ENCODE measurements around the gene ARHGAP12.
"Not testable (repeated sequence)": the region's sequence is repeated elsewhere in the genome, so short reads cannot be mapped to it uniquely, and the experiment has no call there.

The ARHGAP12 gene, protein sequence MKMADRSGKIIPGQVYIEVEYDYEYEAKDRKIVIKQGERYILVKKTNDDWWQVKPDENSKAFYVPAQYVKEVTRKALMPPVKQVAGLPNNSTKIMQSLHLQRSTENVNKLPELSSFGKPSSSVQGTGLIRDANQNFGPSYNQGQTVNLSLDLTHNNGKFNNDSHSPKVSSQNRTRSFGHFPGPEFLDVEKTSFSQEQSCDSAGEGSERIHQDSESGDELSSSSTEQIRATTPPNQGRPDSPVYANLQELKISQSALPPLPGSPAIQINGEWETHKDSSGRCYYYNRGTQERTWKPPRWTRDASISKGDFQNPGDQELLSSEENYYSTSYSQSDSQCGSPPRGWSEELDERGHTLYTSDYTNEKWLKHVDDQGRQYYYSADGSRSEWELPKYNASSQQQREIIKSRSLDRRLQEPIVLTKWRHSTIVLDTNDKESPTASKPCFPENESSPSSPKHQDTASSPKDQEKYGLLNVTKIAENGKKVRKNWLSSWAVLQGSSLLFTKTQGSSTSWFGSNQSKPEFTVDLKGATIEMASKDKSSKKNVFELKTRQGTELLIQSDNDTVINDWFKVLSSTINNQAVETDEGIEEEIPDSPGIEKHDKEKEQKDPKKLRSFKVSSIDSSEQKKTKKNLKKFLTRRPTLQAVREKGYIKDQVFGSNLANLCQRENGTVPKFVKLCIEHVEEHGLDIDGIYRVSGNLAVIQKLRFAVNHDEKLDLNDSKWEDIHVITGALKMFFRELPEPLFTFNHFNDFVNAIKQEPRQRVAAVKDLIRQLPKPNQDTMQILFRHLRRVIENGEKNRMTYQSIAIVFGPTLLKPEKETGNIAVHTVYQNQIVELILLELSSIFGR

DNA sequence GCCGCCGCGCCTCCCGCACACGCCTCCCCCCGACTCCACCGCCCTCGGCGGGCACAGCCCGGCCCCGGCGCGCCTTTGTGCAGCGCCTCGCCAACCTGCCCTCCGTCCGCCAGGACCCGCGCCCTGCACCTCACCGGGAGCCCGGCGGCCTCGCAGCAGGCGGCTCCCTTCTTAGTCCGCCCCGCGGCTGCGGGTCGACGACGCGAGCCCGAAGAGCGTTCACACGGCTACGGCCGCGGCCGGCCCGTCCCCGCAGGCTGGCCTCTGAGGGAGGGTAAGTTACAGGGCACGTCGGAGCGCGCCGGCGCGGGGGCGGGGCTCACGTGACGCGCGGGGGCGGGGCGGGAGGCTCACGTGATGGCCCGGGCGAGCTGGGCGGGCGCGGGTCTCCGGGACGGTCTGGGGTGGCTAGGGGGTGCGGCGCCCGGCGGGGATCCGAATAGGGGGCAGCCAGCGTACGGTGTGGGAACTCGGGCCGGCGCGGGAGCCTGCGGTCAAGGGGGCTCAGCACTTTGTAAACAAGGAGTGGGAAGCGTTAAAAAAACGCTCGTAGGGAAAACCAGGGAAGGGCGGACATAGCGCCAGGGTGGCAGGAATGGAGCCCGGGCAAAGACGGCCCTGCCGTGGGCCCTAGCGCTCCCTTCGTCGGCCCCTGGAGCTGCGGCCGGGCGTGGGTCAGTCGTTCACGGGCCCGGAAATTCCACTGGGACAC, at the start of gene ARHGAP12:
Gene ARHGAP12, minus strand, starts transcription at position 283 of the 712 bp plus-strand sequence. CDS start 19,976 bp downstream, outside the sequence.
- DNase-seq = peak; percentile 78 to 87

- no peak for DNase-seq
Observed at GRCh38 chr10:31978156-31978483, 49.5 kb upstream of the ARHGAP12 start.

GRCh38 chr10:31977440-31978155, 49.0 kb upstream of the ARHGAP12 start:
- no peak for DNase-seq

DNA sequence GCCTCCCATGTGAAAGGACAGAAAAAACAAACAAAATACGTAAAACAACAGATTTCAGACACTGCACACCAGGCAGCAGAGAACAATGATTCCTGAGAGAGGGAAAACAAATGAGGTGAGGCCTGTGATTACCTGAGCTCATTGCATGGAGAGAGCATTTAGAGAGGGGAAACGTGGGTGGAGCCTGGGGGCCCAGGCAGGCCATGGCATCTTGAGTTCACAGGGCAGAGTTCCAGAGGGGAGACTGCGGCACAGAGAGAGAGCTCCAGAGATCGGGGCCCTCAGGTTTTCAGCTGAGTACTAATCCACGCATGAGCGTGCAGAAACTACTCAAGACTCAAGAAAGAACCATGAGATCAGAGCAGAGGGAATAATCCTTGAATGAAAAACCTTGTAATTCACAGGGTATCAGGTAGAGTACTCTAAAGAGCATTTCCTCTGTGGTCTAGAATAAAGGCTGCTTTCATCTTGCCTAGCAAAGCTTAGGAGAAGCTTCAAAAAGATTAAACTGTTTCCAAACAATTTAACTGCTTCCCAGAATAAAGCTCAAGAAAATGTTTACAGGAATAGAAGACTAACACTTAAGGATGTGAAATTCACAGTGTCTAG, 46.6 kb upstream of the ARHGAP12 start:
- DNase-seq = no peak

GRCh38 chr10:31974434-31975124, 45.9 kb upstream of the ARHGAP12 start:
- DNase-seq = no peak

DNA sequence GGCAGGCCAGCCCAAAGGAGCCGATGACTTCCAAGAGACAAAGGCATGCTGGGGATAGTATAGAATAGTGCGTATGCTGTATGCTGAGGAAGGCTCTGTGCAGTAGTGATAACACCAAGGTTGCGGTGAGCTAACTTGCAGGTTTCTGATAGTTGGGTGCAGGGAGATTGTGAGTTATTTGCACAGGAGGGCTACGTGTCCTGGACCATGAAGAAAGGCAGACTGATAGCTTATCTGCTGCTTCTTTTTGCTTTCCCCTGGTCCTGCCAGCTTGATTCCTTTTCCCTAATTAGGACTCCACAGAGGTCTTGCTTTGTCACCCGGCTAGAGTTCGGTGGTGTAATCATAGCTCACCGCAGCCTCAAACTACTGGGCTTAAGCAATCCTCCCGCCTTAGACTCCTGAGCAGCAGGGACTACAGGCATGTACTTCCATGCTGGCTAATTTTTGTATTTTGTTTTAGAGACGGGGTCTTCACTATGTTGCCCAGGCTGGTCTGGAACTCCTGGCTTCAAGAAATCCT, 43.9 kb upstream of the ARHGAP12 start:
- DNase-seq = no peak

DNA sequence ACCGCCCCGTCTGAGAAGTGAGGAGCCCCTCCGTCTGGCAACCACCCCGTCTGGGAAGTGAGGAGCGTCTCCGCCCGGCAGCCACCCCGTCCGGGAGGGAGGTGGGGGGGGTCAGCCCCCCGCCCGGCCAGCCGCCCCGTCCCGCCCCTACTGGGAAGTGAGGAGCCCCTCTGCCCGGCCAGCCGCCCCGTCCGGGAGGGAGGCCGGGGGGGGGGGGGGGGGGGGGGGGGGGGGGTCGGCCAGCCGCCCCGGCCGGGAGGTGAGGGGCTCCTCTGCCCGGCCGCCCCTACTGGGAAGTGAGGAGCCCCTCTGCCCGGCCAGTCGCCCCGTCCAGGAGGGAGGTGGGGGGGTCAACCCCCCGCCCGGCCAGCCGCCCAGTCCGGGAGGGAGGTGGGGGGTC, 41.2 kb upstream of the ARHGAP12 start:
- DNase-seq = not testable (repeated sequence)

GRCh38 chr10:31963589-31963980, 35.0 kb upstream of the ARHGAP12 start:
- no peak for DNase-seq

DNA sequence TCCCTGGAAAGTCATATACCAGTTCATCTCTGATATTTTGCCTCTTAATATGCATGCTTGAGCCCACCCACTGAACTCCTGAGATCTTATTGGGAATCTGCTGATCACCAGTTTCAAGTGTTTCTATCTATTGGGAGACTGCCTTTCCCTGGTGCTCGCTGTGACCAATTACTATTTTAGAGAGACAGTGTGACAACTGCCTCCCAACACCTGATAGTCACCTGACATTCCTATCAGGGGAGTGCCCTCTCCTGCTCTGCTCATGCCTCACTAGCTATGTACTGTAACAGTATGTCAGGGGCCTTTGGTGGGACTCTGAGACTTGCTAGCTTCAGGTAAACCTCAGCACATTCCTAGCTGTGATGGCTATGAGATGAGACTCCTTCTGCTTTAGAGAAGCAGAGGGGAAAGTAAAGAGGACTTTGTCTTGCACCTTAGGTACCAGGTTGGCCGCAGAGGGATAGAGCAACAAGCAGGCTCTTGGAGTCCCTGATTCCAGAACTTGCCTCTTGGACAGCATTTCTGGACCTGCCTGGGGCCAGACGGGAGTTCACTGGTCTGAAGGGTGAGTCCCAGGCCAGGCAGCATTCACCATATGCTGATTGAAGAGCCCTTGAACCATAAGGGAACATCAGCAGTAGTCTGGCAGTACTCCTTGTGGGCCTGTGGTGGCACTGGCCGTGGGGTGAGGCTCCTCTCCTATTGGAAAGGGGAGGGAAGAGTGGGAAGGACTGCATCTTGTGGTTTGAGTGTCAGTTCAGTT, 34.4 kb upstream of the ARHGAP12 start:
- DNase-seq = no peak

- no peak for DNase-seq
Observed at GRCh38 chr10:31961277-31962074, 32.8 kb upstream of the ARHGAP12 start.

DNA sequence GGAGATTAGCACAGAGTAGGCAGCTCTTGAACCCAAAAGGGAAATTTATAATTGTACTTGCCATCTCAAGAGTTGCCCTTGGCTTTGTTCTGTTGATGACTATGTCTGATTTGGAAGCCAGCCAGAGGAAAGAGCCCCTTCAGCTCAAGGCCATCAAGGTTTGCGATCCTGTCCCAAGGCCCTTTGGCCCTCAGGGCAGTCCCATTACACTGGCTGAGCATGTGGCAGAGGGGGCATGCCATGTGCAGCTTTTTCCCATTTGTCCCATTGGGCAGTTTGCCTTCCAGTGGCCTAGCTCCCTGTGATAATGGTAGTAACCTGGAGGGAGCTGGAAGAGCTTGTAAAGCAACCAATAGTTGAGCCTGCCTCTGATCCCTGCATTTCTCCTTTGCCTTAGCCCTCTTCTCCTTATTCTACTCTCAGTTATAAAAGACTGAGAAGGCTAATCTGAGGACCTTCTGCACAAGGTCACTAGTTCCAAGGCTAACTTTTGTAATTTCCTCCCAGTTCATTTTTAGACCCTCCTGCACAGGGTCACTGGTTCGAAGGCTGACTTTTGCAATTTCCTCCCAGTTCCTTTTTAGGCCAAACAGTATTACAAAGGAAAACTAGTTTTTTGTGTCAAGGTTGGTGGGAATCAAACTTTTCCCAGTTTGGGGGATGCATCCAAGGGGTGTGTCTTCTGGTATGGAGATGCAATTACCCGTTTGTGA, 31.0 kb upstream of the ARHGAP12 start:
- no peak for DNase-seq

DNA sequence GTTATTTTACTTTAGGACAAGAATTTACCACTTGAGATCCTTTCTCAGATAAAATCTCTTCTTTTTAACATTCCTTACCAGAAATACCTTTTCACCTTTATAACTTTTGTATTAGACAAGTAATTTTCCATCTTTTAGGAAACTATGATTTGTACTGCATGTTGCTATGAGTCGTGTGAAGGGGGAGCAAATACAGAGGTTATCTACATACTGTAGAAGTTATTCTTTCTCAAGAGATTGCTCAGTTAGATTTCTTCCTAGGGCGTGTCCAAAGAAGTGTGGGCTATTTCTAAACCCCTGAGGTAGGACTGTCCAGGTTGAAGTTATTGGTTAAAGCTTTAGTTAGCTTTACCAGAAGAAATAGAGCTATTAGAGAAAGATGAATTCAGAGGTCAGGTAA, 30.2 kb upstream of the ARHGAP12 start:
- DNase-seq = no peak

DNA sequence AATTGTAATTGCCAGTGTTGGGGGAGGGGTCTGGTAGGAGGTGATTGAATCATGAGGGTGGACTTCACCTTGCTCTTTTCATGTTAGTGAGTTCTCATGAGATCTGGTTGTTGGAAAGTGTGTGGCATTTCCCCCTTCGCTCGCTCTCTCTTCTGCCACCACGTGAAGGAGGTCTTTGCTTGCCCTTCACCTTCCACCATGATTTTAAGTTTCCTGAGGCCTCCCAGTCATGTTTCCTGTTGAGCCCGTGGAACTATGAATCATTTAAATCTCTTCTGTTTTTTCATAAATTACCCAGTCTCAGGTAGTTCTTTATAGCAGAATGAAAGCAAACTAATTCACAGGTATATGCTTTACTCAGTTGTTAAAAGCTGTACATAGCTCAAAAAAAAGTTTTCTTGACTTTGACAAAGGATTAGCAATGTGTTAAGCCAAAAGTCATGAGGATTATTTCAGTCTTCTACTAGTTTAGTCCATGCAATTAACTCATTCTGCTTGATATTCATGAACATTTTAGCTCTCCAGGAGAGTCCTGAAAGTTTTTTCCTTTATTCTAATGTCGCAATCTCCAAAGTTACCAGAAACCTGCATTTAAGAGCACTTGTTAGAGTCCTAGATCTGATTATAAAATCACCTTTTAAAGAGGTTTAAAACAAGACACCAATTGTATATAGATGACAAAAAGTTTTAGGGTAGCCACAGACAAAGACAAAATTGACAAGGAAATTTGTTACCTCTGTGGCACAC, 27.7 kb upstream of the ARHGAP12 start:
- DNase-seq = no peak

DNA sequence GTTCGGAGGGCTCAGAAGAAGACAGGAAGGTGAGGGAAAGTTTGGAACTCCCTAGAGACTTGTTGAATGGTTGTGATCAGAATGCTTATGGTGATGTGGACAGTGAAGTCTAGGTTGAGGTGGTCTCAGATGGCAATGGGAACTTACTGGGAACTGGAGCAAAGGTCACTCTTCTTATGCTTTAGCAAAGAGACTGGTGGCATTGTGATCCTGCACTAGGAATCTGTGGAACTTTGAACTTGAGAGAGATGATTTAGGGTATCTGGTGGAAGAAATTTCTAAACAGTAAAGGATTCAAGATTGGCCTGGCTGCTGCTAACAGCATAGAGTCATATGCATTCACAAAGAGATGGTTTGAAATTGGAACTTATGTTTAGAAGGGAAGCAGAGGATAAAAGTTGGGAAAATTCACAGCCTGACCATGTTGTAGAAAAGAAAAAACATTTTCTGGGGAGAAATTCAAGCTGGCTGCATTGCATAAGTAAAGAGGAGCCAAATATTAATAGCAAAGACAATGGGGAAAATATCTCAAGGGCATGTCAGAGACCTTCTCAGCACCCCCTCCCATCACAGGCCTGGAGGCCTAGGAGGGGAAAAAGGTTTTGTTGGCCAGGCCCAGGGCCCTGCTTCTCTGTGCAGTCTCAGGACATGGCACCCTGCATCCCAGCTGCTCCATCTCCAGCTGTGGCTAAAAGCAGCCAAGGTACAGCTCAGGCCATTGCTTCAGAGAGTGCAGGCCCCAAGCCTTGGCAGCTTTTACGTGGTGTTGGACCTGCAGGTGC, 26.0 kb upstream of the ARHGAP12 start:
- no peak for DNase-seq

DNA sequence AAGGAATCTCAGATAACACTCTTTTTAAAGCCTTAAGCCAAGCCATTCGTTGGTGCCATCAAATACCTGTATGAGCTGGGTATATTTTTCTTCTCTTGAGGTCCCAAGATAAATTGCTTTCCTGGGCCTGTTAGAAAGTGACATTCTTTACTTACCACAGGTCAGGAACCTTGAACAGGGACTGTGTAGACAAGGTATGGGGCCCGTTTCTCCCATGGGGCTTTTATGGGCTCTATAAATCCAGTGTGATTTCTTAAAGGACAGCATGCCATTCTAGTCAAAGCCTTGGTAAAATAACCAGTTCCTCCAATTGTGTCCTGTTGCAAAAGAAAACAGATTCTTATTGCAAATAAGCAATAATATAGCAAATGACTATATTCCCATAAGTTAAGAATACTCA, 24.8 kb upstream of the ARHGAP12 start:
- no peak for DNase-seq

DNA sequence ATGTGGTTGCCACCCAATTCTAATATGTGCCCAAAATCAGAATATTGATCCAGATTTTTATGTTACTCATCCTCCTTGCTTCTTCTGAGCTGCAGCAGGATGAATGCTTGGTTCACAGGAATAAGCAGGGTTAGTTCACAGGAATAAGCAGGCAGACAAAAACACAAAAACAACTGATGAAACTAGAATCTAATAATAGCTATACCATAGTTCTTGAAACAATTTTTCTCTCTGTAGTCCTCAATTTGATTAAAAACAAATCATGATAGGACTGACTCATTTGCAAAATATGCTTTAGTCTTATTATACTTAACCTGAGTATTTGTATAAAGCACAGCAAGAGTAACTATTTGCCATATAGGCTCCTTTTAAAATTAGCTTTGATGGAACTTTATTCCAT, 24.4 kb upstream of the ARHGAP12 start:
- DNase-seq = no peak

GRCh38 chr10:31952066-31952465, 23.4 kb upstream of the ARHGAP12 start:
- DNase-seq = no peak

DNA sequence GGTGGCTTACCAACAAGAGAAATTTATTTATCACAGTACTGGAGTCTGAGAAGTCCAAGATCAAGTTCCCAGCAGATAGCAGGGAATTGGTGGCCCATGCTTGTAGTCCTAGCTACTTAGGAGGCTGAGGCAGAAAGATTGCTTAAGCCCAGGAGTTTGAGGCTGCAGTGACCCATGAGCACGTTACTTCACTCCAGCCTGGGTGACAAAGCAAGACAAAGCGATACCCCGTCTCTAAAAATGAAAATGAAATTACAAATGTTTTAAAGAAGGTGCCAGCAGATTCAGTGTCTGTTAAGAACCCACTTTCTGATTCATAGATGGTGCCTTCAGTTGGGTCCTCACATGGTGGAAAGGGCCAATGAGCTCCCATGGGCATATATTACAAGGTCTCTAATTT, 20.6 kb upstream of the ARHGAP12 start:
- DNase-seq = no peak
